Stimulated activated CD4-positive, alpha-beta T cell treated with anti-CD3 and anti-CD28 coated beads, Interleukin-4, amount 100 ng/mL, for 1 hour (primary cell): ENCODE data around the gene SLC1A2.
A peak's percentile ranks its signal among the peaks of the same experiment; 100 is the strongest.

ENCODE experiments used
- DNase-seq: peaks from one replicate; pipeline ENCODE4 v3.0.0-alpha.2; 2020

SLC1A2 gene

DNA sequence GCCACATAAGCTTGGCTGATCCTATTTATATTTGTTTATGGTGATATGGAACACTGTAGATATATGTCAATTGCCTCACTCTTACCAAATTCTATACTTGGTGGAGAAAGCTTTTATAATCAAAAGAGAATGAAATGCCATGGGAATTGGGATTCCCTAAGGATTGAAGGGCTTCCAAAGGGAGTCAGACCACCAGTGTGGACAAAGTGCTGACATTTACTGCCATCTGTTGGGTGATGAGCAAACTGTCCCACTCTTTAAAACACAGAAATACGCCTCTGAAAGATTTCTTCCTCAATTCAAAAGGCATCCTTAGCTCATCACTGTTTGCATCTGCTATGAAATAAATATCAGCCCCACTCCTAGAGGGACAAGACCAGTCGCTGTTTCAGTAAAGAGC, 7.1 kb downstream of the SLC1A2 start:
- no peak for DNase-seq

DNA sequence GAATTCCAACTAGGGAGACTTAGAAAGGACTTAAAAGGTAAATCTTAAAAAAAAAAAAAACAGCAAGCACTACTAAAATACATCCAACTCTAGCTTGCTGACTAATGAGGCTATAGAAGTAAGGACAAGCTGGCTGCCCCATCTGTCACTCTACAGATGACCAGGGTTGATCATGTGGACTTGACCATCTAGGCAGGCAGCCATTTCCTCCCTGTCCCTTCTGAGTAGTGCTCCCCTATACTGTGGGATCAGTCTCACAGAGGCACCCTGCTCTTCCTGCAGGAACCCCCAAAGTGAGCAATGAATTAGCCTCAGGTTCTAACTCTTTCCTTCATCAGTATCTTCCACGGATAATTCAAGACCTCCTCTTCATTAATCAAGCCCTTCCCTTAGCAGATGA, 12.3 kb downstream of the SLC1A2 start:
- no peak for DNase-seq

DNA sequence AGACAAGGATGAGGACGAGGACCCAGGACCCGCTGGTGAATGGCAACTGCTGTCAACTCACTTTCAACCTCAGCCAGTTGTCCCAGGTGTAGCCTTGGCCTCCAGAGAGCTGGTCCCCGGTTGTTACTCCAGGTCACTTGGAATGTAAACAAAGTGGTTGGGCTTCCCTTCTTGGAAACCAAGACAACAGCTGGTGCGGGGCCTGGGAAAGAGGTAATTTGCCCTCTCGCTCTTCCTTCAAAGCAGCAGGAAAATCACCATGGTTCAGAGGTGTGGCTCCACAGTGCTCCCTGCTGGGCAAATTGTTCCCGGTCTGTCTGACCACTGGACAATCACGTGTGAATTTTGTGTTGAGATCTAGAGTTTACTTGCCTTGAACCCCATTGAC, 15.0 kb downstream of the SLC1A2 start:
- DNase-seq, result no peak

DNA sequence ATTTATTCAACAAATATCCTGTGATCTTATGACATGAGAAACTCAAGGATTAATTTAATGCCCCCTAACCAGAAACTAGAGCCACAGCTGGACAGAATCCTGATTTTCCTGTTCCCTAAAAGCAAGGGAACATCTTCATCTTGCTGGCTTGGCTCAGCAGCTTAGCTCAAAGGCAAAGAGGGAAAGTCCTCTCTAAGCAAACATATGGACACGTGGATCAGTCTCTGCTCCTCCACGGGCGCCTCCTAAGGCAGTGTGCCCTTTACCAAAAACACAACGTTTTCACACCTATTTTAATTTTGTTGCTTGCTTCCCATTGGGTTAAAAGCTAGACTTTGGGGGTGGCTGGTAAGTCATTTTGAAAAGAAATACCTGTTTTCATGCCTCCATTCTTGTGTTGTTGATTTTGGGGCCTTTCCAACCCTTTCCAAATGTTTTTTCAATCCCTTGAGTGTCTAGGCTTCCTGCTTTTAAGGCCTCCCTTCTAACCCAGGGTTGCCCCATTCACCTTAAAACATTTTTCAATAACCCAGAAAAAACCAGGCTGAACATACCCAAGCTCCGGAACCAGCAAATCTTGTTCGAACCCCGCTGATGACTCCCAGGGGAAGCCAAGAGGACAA, 15.5 kb downstream of the SLC1A2 start:
- no peak for DNase-seq

DNA sequence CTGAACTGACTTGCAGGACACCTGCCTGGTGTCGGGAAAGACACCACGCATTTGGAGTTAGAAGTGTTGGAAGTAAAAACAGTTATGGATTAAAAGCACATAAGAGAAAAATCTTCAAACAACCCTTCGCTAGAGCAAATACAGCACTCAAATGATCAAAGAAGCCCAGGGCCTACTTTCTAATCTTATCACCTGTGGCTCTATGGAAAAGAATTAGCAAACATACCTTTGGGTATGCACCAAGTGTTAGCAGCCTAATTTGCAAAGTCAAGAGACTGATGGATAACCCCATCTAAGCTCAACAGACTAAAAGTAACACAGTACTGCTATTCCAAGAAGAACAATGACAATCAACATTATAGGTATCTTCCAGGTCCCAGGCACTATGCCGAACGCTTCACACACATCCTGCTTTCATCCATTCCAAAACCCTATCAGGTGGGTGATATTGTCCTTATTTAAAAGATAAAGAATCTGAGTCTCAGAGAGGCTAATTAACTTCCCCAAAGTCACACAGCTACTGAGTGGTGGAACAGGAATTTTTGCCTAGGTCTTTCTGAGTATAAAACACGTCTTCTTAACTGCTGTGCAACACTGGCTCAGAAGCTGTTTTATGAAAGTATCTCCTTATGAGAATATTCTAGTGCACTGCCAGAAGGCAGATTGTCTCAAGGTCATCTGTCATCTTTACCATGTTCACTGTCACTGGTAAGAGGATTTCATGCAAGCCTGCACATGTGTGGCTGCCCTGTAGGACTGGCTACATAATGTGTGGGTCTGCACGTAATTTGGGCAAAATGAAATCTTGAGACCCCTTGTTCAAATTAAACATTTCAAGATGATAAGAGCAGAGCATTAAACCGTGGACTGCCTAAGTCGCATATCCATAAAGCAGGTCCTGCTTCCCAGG, 16.4 kb downstream of the SLC1A2 start:
- DNase-seq, result no peak

GRCh38 chr11:35398881-35399280, 20.5 kb downstream of the SLC1A2 start:
- DNase-seq, result no peak

- no peak for DNase-seq
Measured at GRCh38 chr11:35394941-35395340, 24.4 kb downstream of the SLC1A2 start.

- DNase-seq, result no peak
Measured at GRCh38 chr11:35393098-35393497, 26.3 kb downstream of the SLC1A2 start.

DNA sequence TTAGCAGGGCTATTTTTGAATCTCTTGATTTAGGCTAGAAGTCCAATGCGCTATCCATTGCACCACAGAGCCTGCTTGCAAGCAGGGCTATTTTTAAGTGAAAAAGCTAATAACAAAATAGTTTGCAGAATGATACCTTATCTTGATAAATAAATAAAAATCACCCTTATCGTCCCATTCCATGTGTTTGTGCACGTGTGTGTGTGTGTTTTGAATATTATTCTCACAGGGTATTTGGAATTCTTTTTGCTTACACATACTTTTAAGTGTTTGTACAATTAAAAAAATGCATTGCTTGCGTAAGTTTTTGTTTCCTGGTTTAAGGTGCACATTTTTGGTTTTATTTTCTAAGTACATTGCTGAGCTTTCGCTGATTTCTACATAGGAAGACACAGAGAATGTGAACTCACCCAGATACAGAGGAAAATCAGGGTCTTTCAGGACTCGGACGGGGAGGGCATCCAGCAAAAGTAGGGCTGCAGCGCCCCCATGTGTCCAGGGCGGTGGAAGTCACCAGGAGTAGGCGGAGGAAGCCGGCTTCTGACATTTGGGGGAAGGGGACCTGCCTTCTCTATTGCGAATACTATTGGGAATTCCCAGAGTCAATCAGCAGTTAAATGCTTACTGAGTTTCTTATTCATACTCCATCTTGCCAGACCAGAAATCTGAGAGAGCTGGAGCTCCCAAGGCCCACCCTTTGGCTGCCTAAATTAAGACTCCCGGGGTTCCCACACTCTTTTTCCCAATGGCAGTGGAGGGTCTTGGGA, 27.3 kb downstream of the SLC1A2 start:
- DNase-seq, result peak; percentile 92

DNA sequence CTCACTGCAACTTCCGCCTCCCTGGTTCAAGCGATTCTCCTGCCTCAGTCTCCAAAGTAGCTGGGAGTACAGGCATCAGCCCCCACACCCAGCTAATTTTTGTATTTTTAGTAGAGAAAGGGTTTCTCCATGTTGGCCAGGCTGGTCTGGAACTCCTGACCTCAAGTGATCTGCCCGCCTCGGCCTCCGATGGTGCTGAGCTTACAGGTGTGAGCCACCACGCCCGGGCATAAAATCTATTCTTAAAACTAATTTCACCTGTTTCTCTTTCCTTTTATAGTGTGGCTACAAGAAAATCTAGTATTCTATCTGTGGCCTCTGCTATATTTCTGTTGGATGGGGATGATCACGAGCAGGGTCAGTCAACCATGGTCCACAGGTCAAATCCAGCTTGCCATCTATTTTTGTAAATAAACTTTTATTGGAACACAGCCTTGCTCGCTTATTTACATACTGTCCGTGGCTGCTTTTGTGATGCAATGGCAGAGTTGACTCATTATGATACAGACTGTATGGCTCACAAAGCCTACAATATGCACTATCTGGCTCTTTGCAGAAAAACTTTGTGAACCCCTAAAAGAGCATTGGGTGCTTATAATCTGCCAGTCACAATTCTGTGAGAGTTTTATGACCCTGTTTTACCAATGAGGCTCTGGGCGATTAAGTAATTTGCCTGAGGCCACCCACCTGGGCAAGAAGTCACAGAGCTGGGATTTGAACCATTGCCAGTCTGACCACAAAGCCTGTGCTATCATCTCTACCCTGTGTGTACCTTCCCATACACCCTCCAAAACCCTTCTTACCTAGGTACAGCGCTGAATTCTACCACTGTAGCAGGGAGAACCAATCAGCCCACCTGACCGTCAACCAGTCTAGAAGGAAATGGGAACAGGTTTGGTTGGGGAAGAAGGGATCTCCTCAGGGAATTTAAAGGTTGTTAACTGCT, 28.3 kb downstream of the SLC1A2 start:
- DNase-seq, result no peak

- DNase-seq, result peak; percentile 44
Measured at GRCh38 chr11:35389897-35390465, 29.4 kb downstream of the SLC1A2 start.

- no peak for DNase-seq
Measured at GRCh38 chr11:35389112-35389511, 30.2 kb downstream of the SLC1A2 start.

GRCh38 chr11:35388061-35388460, 31.3 kb downstream of the SLC1A2 start:
- no peak for DNase-seq

- no peak for DNase-seq
Measured at GRCh38 chr11:35387111-35387982, 32.0 kb downstream of the SLC1A2 start.

DNA sequence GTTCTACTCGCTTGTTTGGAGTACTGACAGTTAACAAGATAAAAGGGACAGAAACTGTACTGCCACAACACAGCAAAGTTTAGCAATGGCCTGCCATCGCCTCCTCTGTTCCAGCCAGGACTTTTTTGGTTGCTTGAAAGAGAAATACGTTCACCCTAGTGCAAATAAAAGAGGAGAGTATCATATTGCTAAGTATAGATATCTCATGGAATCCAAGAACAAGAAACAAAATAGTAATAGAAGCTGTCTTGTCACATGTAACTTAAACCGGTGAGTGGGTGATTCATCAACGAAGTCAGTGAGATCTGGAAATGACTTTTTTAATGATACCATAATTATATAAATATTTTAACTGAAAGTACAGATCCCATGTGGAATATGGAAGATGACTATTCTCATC, 35.4 kb downstream of the SLC1A2 start:
- DNase-seq, result no peak

DNA sequence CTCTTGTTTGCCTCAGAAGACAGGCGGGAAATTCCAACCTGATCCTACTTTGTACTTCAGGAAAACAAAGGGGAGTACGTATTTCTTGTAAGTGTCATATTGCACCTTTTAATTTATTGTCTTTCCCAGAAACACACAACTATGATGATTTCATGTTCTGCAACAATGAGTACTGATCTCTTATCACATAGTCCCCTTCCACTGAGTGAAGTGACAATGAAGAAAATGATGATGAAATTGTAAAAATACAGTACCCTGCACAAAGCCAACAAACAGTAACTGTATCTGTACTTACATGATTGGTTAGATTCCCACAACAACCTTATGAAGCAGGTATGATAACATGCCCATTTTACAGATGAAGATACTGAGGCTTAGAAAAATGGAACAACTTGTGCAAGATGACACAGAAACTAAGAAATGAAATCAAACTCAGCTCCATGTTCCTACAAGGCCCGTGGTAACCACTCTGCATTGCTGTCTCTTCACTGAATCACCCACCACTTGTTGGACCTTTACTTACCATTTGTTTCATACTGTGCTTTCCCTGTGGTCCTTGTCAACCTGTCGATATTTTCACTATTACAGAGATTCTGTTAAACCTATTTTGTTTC, 37.5 kb downstream of the SLC1A2 start:
- no peak for DNase-seq

GRCh38 chr11:35380603-35381002, 38.8 kb downstream of the SLC1A2 start:
- no peak for DNase-seq

DNA sequence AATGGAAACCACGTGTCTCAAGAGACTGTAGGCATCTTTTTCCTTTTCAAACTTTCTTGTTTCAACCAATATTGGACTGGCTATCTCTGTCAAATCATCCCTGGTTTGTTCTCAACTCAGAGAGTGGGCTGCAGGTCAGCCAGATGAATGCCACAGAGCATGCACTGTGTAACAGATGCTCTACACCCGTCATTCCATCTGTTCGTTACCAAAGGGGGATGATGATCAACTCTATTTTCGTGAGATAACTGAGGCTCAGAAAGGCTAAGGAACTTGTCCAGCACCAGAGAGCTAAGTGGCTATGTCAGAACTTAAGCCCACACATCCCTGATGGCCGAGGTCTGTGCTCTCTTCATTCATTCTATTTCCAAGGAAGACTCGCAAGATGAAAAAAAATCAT, 42.1 kb downstream of the SLC1A2 start:
- DNase-seq, result no peak

DNA sequence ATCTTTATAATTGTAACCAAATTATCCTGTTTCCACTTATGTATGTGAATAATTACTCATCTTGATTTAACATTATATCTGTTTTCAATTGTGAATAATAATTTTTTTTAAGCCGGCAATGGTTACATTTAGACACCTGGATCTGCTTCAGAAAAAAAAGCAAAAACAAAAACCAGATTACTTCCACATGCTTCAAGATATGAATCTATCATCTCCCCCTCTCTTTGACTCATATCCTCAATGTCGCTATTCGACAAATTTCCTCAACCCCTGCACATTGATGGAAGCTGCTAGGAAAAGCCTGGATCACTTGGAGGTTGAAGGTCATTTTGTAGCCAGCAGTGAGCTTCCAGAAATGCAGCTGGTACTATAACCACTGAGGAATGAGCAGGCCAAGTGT, 42.7 kb downstream of the SLC1A2 start:
- no peak for DNase-seq

GRCh38 chr11:35376118-35376510, 43.2 kb downstream of the SLC1A2 start:
- DNase-seq, result no peak
